WTC11 (cell line): ENCODE measurements around the gene ASIC1. TPM values are rescaled to one million over a fixed set of nuclear protein-coding genes. Genes with fewer than 3 reads are reported as not detected.

ENCODE experiments used
- ATAC-seq: fragments of 200-7000 bp; cut with Tn5 transposase; 2 replicates; pipeline ENCODE4 v1.10.0; 2021; ENCODE audit warnings: mild to moderate bottlenecking, moderate library complexity
- Bru-seq: library from RNA; stranded (reverse); fragments of 400-500 nt; gene quantifications from one replicate; lab custom pipeline; 2021; lab: Mats Ljungman, UMichigan
- CTCF ChIA-PET: fragments of 300-600 bp; sonication (Branson Sonifier 250); formaldehyde crosslinking; loops from one replicate; lab custom pipeline; 2021; ENCODE audit warnings: antibody characterized with exemption; lab: Charles Lee
- POLR2A ChIA-PET: fragments of 350-600 bp; sonication (Branson Sonifier 250); formaldehyde crosslinking; loops from one replicate; lab custom pipeline; 2021; ENCODE audit warnings: antibody characterized with exemption; lab: Charles Lee
- DNase-seq: peaks from one replicate; pipeline ENCODE4 v3.0.0; 2021; ENCODE audit warnings: low spot score
- H3K27ac Mint-ChIP-seq: 2 replicates; pipeline ENCODE4 v1.8.0; 2021; ENCODE audit warnings: mixed read lengths
- H3K27me3 Mint-ChIP-seq: 2 replicates; pipeline ENCODE4 v1.8.0; 2021; ENCODE audit warnings: low read depth, mild to moderate bottlenecking, moderate library complexity, mixed read lengths
- H3K36me3 Mint-ChIP-seq: 2 replicates; pipeline ENCODE4 v1.8.0; 2021; ENCODE audit warnings: mixed read lengths
- H3K4me1 Mint-ChIP-seq: 2 replicates; pipeline ENCODE4 v1.8.0; 2022; ENCODE audit warnings: mixed read lengths
- H3K4me3 Mint-ChIP-seq: 2 replicates; pipeline ENCODE4 v1.8.0; 2021; ENCODE audit warnings: mild to moderate bottlenecking, moderate library complexity, mixed read lengths
- H3K9me3 Mint-ChIP-seq: 2 replicates; pipeline ENCODE4 v1.8.0; 2021; ENCODE audit warnings: mixed read lengths
- CREB1 ChIP-seq: sonication (generic); formaldehyde crosslinking; IDR thresholded peaks from 2 replicates; pipeline ENCODE4 v1.8.0; 2023; ENCODE audit warnings: mild to moderate bottlenecking, missing genetic modification reagents
- FOXP1 ChIP-seq: sonication (generic); formaldehyde crosslinking; IDR thresholded peaks from 2 replicates; pipeline ENCODE4 v1.8.0; 2022; ENCODE audit warnings: missing genetic modification reagents, mild to moderate bottlenecking, moderate library complexity, borderline replicate concordance
- JUN ChIP-seq: sonication (generic); formaldehyde crosslinking; IDR thresholded peaks from 2 replicates; pipeline ENCODE4 v1.8.0; 2023; ENCODE audit warnings: mild to moderate bottlenecking, missing genetic modification reagents
- RELA ChIP-seq: sonication (generic); formaldehyde crosslinking; IDR thresholded peaks from 2 replicates; pipeline ENCODE4 v1.8.1; 2022; ENCODE audit warnings: missing genetic modification reagents, mild to moderate bottlenecking, borderline replicate concordance
- TEAD1 ChIP-seq: sonication (generic); formaldehyde crosslinking; IDR thresholded peaks from 2 replicates; pipeline ENCODE4 v1.8.0; 2022; ENCODE audit warnings: mild to moderate bottlenecking, missing genetic modification reagents
- long read RNA-seq, 3 experiments: library from RNA in 1 of 3; library from capped mRNA in 1 of 3; library from polyadenylated mRNA in 1 of 3; unstranded in 2 of 3; stranded (forward) in 1 of 3; transcript quantifications; one replicate each; pipeline ENCODE4 v2.0.0, GENCODE V29; 2021
- total RNA-seq: library from RNA; stranded (reverse); gene quantifications from 3 replicates; pipeline ENCODE4 v1.2.3, GENCODE V29; 2021
- TF ChIP-seq, protein P1 (sequence below): sonication (generic); formaldehyde crosslinking; IDR thresholded peaks from 2 replicates; pipeline ENCODE4 v1.8.1; 2023; ENCODE audit warnings: mild to moderate bottlenecking, moderate library complexity, missing genetic modification reagents
- TF ChIP-seq, protein P2 (sequence below): sonication (generic); formaldehyde crosslinking; IDR thresholded peaks from 2 replicates; pipeline ENCODE4 v1.8.0; 2022; ENCODE audit warnings: mild to moderate bottlenecking, missing genetic modification reagents
- TF ChIP-seq, protein P3 (sequence below): sonication (generic); formaldehyde crosslinking; IDR thresholded peaks from 2 replicates; pipeline ENCODE4 v1.8.0; 2023; ENCODE audit warnings: missing genetic modification reagents
- TF ChIP-seq, protein P4 (sequence below): sonication (generic); formaldehyde crosslinking; IDR thresholded peaks from 2 replicates; pipeline ENCODE4 v1.8.1; 2023; ENCODE audit warnings: mild to moderate bottlenecking, missing genetic modification reagents
- TF ChIP-seq, protein P5 (sequence below): fragments of 200-600 bp; IDR thresholded peaks from 2 replicates; pipeline ENCODE4 v1.8.0; 2022; ENCODE audit warnings: antibody characterized with exemption
- TF ChIP-seq, protein P6 (sequence below): sonication (generic); formaldehyde crosslinking; IDR thresholded peaks from 2 replicates; pipeline ENCODE4 v1.8.0; 2022; ENCODE audit warnings: mild to moderate bottlenecking, missing genetic modification reagents
- TF ChIP-seq, protein P7 (sequence below): sonication (generic); formaldehyde crosslinking; IDR thresholded peaks from 2 replicates; pipeline ENCODE4 v1.8.1; 2022; ENCODE audit warnings: mild to moderate bottlenecking, moderate library complexity, missing genetic modification reagents

Gene ASIC1
- 3.9 to 4.9 TPM (median 4.5 TPM) in 3 replicates for total RNA-seq
- Bru-seq, nascent RNA = percentile 31 among the genes with signal in this experiment
- long read RNA-seq, experiment 1, transcript ASIC1-202 (12 exons, 3,778 nt) = major isoform, 11 of 18 reads
- long read RNA-seq, experiment 1, partial matches to known transcripts = 2 of 18 reads
- long read RNA-seq, experiment 1, other reads (novel, unspliced or antisense) = 5 of 18 reads
- long read RNA-seq, experiment 2, partial matches to known transcripts = 3 of 6 reads
- long read RNA-seq, experiment 2, other reads (novel, unspliced or antisense) = 1 of 6 reads
- long read RNA-seq, experiment 3 = 0 reads

DNA sequence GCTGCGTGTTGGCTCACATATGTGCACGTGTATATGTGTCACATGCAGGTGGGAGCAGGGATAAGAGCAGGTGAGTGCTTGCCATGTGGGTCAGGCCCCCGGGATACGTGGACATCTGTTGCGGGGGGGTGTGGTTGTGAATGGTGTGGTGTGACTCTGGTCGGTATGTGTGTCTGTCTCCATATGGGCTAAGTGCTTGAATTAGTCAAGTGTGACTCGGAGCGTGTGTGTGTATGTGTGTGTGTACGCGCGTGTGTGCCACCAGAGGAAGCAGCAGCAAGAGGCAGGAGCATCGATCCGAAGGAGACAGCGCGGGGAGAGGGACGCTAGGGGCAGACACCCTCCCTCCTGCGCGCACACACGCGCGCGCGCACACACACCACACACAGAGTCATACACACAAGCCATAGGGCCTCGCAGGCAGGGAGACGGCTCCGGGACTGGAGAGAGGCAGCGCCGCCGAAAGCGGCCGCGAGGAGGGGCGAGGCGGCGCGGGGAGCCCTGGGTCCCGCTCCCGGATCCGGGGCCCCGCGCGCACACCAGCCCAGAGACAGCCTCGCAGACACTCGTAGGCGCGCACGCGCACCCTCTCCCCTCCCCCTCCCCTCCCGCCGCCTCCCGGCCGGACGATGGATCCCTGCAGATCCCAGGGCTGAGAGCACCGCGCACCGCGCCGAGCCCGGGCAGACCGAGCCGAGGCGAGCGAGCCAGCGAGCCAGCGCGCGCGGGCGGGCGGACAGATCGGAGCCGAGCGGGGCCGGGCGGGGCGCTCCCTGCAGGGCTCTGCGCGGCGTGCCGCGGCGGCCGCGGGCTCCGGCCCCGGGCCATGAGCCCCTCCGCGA is at the start of gene ASIC1:
Gene ASIC1 (plus strand): TSS at position 597 of the 842 bp plus-strand sequence. CDS start 1,171 bp downstream, outside the sequence.
- DNase-seq (peak; percentile 77), ATAC-seq (peak; percentile 62)
- Mint-ChIP-seq H3K4me3 (peak within 1 kb of the TSS; percentile 79), H3K36me3 (no peaks in the 10 kb centered on the region), H3K9me3 (no peaks in the 10 kb centered on the region), H3K4me1 (peaks cover 17% of the 10 kb centered on the region), H3K27ac (no peak within 1 kb of the TSS), H3K27me3 (peaks cover 88% of the 10 kb centered on the region)
- TF ChIP-seq RELA (CRISPR knock-in tag) (no peak), FOXP1 (CRISPR knock-in tag) (peak; percentile 60; the same call in 1 of the 2 replicates), CREB1 (CRISPR knock-in tag) (0 out of 2 replicates have a peak, but pooled peaks have one; percentile 17), TEAD1 (CRISPR knock-in tag) (peak; percentile 12; the same call in 1 of the 2 replicates), JUN (peak; percentile 29; the same call in 1 of the 2 replicates)
- TF ChIP-seq, protein P1, sequence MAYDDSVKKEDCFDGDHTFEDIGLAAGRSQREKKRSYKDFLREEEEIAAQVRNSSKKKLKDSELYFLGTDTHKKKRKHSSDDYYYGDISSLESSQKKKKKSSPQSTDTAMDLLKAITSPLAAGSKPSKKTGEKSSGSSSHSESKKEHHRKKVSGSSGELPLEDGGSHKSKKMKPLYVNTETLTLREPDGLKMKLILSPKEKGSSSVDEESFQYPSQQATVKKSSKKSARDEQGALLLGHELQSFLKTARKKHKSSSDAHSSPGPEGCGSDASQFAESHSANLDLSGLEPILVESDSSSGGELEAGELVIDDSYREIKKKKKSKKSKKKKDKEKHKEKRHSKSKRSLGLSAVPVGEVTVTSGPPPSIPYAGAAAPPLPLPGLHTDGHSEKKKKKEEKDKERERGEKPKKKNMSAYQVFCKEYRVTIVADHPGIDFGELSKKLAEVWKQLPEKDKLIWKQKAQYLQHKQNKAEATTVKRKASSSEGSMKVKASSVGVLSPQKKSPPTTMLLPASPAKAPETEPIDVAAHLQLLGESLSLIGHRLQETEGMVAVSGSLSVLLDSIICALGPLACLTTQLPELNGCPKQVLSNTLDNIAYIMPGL (CRISPR knock-in tag) = peak; percentile 80; the same call in 1 of the 2 replicates
- TF ChIP-seq, protein P2, sequence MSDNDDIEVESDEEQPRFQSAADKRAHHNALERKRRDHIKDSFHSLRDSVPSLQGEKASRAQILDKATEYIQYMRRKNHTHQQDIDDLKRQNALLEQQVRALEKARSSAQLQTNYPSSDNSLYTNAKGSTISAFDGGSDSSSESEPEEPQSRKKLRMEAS (CRISPR knock-in tag) = 0 out of 2 replicates have a peak, but pooled peaks have one; percentile 14
- TF ChIP-seq, protein P3, sequence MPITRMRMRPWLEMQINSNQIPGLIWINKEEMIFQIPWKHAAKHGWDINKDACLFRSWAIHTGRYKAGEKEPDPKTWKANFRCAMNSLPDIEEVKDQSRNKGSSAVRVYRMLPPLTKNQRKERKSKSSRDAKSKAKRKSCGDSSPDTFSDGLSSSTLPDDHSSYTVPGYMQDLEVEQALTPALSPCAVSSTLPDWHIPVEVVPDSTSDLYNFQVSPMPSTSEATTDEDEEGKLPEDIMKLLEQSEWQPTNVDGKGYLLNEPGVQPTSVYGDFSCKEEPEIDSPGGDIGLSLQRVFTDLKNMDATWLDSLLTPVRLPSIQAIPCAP (CRISPR knock-in tag) = no peak
- TF ChIP-seq, protein P4, sequence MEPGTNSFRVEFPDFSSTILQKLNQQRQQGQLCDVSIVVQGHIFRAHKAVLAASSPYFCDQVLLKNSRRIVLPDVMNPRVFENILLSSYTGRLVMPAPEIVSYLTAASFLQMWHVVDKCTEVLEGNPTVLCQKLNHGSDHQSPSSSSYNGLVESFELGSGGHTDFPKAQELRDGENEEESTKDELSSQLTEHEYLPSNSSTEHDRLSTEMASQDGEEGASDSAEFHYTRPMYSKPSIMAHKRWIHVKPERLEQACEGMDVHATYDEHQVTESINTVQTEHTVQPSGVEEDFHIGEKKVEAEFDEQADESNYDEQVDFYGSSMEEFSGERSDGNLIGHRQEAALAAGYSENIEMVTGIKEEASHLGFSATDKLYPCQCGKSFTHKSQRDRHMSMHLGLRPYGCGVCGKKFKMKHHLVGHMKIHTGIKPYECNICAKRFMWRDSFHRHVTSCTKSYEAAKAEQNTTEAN = peak; percentile 59; the same call in 1 of the 2 replicates
- TF ChIP-seq, protein P5, sequence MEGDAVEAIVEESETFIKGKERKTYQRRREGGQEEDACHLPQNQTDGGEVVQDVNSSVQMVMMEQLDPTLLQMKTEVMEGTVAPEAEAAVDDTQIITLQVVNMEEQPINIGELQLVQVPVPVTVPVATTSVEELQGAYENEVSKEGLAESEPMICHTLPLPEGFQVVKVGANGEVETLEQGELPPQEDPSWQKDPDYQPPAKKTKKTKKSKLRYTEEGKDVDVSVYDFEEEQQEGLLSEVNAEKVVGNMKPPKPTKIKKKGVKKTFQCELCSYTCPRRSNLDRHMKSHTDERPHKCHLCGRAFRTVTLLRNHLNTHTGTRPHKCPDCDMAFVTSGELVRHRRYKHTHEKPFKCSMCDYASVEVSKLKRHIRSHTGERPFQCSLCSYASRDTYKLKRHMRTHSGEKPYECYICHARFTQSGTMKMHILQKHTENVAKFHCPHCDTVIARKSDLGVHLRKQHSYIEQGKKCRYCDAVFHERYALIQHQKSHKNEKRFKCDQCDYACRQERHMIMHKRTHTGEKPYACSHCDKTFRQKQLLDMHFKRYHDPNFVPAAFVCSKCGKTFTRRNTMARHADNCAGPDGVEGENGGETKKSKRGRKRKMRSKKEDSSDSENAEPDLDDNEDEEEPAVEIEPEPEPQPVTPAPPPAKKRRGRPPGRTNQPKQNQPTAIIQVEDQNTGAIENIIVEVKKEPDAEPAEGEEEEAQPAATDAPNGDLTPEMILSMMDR = no peak
- TF ChIP-seq, protein P6, sequence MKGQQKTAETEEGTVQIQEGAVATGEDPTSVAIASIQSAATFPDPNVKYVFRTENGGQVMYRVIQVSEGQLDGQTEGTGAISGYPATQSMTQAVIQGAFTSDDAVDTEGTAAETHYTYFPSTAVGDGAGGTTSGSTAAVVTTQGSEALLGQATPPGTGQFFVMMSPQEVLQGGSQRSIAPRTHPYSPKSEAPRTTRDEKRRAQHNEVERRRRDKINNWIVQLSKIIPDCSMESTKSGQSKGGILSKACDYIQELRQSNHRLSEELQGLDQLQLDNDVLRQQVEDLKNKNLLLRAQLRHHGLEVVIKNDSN (CRISPR knock-in tag) = 0 out of 2 replicates have a peak, but pooled peaks have one; percentile 26
- TF ChIP-seq, protein P7, sequence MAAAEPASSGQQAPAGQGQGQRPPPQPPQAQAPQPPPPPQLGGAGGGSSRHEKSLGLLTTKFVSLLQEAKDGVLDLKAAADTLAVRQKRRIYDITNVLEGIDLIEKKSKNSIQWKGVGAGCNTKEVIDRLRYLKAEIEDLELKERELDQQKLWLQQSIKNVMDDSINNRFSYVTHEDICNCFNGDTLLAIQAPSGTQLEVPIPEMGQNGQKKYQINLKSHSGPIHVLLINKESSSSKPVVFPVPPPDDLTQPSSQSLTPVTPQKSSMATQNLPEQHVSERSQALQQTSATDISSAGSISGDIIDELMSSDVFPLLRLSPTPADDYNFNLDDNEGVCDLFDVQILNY (CRISPR knock-in tag) = 0 out of 2 replicates have a peak, but pooled peaks have one; percentile 44
- ChIA-PET POLR2A (interaction anchor here (0.6 to 2.2 kb wide), 3 partner anchors 11 to 90 kb away, joined by 4 to 7 read pairs (median 5); no protein-coding TSS in a partner anchor), CTCF (interaction anchor here (0.5 to 5.3 kb wide), 26 partner anchors 10 to 283 kb away, joined by 3 to 120 read pairs (median 8); partner anchors contain the start of genes AQP6 and COX14)
